CD4-positive, alpha-beta T cell treated with Interferon alpha-2 for 1 hour (primary cell): ENCODE data around the gene CXCL3.

ENCODE experiments used
- DNase-seq, 2 donors: peaks; one replicate each; pipeline ENCODE4 v3.0.0-alpha.2; 2020 to 2022

The CXCL3 gene

GRCh38 chr4:74012130-74012529, 26.4 kb downstream of the CXCL3 start:
- DNase-seq, result no peak

GRCh38 chr4:74009307-74009706, 29.2 kb downstream of the CXCL3 start:
- no peak for DNase-seq

- no peak for DNase-seq
Measured at GRCh38 chr4:74006009-74006476, 32.4 kb downstream of the CXCL3 start.

GRCh38 chr4:74005528-74005927, 33.0 kb downstream of the CXCL3 start:
- no peak for DNase-seq

GRCh38 chr4:74004668-74005067, 33.8 kb downstream of the CXCL3 start:
- no peak for DNase-seq

GRCh38 chr4:74000301-74000700, 38.2 kb downstream of the CXCL3 start:
- DNase-seq, result no peak

- no peak for DNase-seq
Measured at GRCh38 chr4:73998040-73999011, 40.2 kb downstream of the CXCL3 start, which contains the start of gene CXCL5. Gene CXCL5 (minus strand): TSS chr4:73998677. CDS start chr4:73998581, 96 bp downstream.

- DNase-seq, result no peak
Measured at GRCh38 chr4:73992050-73992449, 46.4 kb downstream of the CXCL3 start.

- no peak for DNase-seq
Measured at GRCh38 chr4:73991742-73992000, 46.8 kb downstream of the CXCL3 start.

- no peak for DNase-seq
Measured at GRCh38 chr4:73990988-73991741, 47.3 kb downstream of the CXCL3 start.

- DNase-seq, result no peak
Measured at GRCh38 chr4:73989928-73990327, 48.6 kb downstream of the CXCL3 start.

GRCh38 chr4:73989031-73989430, 49.5 kb downstream of the CXCL3 start:
- no peak for DNase-seq

- DNase-seq, result no peak
Measured at GRCh38 chr4:73988061-73988460, 50.4 kb downstream of the CXCL3 start, which contains the start of gene PPBP. Gene PPBP (minus strand): TSS chr4:73988190. CDS start chr4:73988103, 87 bp downstream.
